GM19025 (cell line): ENCODE results near the gene RASL12.

Experiments
- ATAC-seq: cut with Tn5 transposase; IDR thresholded peaks from one replicate; pipeline ENCODE4 v1.9.1; 2021; ENCODE audit warnings: mild to moderate bottlenecking, low read depth, moderate library complexity; ENCODE audit not compliant: unreplicated experiment

Gene RASL12

GRCh38 chr15:65092911-65093792 is 25.4 kb upstream of the RASL12 start:
- ATAC-seq: no peak

DNA sequence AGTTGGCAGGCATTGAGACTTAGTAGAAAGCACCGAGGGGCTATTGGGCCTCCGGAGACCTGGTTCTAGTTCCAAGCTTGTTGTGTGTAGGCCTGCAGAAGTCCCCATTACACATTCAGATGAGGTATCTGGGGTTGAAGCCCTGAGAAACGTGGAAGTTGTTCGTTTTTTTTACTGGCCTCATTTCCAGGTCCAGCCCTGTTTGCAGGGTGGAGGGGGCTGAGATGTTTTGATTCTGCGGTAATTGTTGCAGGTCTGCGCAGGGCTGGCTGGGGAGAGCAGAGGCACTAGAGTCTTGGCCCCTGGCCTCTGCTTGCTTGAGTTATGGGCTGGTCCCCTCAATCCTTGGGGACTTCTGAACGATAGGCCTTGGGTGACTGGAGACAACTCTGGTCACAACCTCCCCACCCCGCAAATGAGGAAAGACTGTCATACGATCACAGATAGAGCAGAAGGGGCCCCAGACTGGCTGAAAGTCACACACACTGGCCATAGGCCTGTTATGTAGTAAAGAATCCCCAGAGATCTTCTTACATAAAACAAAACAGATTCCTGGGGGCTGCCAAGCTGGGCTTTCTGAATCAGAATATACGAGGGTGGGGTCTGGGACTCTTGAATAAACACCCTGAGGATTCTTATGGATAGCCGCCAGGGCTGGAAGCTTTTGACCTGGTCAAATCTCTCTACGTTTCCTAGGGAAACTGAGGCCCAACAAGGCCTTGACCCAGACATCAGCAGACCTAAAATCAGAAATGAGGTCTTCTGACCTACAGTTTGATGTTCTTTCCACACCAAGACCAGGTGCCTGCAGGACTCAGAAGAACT is 24.4 kb upstream of the RASL12 start:
- ATAC-seq: no peak

DNA sequence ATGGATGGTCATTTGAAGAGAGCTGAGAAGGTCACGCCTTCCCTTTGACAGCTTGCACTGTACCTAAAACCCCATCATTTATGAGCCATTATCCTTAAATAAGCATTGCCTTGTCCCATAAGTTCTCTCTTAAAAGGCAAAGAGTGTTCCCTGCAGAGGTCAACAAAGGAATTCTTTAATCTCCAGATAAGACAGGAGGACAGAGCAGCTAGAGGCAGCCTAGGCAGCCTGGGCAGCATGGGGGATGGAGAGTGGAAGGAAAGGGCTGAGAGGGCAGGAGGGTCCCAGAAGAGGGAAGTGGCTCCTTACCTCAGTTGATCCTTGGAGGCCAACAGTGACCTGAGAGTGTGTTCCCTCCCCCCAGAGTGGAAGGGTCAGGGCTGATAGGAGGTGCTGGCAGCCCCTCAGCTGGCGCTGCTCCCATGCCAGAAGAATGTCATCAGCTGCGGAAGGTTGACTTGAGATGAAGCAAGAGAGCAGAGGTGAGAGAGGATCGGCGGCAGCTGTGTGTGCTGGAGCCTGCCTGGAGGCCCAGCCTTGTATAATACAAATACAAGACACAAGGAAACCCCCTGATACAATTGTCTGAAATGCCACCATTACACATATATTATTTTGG is 21.5 kb upstream of the RASL12 start:
- no peak for ATAC-seq

- ATAC-seq: no peak
Measured at GRCh38 chr15:65088643-65089021, 20.8 kb upstream of the RASL12 start.

DNA sequence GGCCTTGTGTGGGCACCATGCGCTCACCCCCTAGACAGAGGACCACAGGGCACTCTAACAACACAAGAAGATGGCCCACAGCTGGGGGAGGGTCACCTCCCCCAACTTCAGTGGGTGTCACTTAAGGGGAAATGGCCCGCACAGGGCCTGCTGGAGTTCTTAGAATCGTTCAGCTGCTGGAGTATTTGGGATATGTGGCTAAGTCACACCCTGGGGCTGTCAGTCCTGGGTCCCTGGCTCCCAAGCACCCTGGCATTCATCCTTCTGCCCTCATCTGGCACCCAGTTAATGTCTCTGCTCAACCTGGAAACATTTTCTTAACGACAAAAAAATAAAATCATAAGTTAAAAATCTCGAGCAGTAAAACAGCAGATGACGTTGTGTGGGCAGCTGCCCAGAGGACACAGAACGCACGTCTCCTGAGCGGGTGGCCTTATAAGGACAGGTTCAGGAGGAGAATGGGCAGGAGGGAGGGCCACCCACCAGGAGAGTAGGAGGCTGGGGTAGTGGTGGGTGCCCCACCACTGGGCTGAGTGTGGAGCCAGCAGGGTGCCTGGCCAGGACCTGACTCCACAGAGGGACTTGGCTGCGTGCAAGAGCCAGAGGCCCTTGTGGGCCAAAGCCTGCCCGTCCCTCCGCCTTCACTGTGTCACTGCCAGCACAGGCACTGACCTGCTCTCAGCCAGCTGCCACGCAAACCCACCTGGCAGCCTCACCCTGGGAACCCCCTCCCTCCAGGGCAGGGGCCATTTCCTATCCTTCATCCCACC is 20.3 kb upstream of the RASL12 start:
- no peak for ATAC-seq

- no peak for ATAC-seq
Measured at GRCh38 chr15:65087411-65087810, 19.6 kb upstream of the RASL12 start.

GRCh38 chr15:65086680-65087111 is 18.9 kb upstream of the RASL12 start:
- ATAC-seq: no peak

- no peak for ATAC-seq
Measured at GRCh38 chr15:65085990-65086679, 18.3 kb upstream of the RASL12 start.

DNA sequence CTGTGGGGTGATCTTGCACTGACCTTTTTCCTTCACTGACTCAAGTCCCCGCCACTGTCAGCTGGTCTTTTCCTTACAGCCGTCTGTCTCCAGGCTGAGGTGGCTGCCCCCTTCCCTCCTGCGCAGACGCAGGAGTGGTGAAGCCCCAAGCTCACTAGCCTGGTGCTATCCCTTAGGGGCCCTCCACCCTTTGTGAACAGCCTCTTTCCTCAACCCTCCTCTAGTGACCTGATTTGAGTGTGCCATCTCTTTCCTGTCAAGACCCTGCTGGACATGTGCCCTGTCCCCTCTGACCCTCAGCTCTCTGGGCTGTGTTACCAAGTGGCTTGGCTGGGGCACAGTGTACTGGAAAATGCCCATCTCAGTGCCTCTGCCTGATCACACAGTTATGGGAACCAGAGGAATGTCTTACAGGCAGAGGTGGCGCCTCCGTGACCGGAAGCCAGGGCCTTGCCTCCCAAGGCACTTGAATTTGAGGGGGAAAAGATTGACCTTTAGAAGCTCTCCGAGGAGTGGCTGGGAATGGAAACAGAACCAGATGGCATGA is 17.5 kb upstream of the RASL12 start:
- ATAC-seq: no peak

DNA sequence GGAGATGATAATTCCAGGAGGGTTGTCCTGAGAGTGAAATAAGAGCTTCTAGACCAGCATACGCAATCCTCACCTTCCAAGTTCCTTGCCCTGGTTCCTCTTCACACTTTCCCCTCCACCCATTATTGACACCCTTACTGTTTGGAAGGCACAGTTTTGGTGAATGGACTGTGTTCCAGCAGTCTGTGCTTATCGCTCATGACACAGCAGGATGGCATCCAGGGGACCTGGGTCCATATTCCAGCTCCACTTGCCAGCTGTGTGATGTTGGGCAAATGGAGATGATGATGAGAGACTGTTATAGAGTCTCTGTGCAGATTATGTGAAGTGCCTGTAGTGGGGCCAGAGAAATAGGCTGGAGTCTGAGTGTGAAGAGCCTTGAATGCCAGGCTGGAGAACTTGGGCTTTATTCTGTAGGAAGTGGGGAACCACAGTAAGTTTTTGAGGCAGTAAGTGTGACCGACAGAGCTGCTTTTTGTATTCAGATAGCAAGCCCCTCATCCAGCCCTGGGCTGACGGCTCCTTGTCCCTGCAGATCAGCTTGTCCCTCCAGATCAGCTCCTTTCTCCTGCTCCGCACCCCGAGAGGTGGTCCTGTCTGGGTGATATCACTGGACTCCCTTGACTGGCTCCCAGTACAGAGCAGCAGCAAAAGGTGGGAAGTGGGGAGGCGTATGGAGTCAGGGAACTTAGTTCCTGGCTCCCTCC is 16.9 kb upstream of the RASL12 start:
- no peak for ATAC-seq

- no peak for ATAC-seq
Measured at GRCh38 chr15:65083262-65083701, 15.5 kb upstream of the RASL12 start.

GRCh38 chr15:65082303-65082953 is 14.6 kb upstream of the RASL12 start:
- no peak for ATAC-seq

DNA sequence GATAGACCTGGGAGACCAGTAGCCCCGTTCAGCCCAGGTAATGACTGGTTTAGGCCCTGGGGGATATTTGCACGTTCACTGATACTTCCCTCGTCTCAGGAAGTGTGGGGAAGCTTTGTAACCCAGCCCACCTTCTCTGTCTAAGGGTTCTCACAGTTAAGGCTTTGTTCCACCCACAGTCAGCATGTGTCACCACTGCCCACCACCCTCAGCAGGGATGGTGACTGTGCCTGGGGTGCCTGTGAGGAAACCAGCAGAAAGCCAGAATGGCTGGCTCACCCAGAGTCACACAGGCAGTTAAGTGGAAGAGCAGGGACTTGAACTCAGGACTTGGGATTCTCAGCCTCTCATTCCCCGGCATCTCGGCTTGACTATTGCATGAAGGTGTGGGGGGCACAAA is 14.0 kb upstream of the RASL12 start:
- ATAC-seq: no peak

- ATAC-seq: no peak
Measured at GRCh38 chr15:65081270-65081669, 13.5 kb upstream of the RASL12 start.

GRCh38 chr15:65079580-65079979 is 11.8 kb upstream of the RASL12 start:
- ATAC-seq: no peak

DNA sequence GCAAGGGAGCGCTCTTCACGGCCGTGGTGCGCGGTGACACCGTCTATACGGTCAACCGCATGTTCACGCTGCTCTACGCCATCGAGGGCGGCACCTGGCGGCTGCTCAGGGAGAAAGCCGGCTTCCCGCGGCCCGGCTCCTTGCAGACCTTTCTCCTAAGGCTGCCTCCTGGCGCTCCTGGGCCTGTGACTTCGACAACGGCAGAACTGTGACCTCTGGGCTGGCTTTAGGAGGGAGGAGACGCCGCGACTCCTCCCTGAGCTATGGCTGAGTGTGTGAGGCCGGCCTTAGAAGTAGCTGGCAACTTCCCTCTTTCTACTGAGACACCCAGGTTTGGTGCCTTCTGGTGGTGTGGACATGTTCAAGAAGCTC is 10.2 kb upstream of the RASL12 start:
- no peak for ATAC-seq

DNA sequence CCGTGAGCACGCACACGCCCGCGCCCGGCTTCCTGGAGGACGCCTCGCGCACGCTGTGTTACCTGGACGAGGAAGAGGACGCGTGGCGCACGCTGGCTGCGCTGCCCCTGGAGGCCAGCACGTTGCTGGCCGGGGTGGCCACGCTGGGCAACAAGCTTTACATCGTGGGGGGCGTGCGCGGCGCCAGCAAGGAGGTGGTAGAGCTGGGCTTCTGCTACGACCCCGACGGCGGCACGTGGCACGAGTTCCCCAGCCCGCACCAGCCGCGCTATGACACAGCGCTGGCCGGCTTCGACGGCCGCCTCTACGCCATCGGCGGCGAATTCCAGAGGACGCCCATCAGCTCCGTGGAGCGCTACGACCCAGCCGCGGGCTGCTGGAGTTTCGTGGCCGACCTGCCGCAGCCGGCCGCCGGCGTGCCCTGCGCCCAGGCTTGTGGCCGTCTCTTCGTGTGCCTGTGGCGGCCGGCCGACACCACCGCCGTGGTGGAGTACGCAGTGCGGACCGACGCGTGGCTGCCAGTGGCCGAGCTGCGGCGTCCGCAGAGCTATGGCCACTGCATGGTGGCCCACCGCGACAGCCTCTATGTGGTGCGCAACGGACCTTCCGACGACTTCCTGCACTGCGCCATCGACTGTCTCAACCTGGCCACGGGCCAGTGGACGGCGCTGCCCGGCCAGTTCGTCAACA is 9.6 kb upstream of the RASL12 start:
- ATAC-seq: no peak
